CD4-positive, alpha-beta memory T cell (primary cell): ENCODE results near the gene EDN1. TPM values are rescaled to one million over a fixed set of nuclear protein-coding genes. Genes with fewer than 3 reads are reported as not detected.
A peak's percentile ranks its signal among the peaks of the same experiment; 100 is the strongest.
"Not testable (repeated sequence)": the region's sequence is repeated elsewhere in the genome, so short reads cannot be mapped to it uniquely, and the experiment has no call there.

ENCODE experiments used
- CTCF ChIA-PET: fragments of 350-600 bp; sonication (Branson Sonifier 250); formaldehyde crosslinking; loops from one replicate; lab custom pipeline; 2021; ENCODE audit warnings: inconsistent platforms; ENCODE audit not compliant: partially characterized antibody; lab: Charles Lee
- POLR2A ChIA-PET: fragments of 350-600 bp; sonication (Branson Sonifier 250); formaldehyde crosslinking; loops from one replicate; lab custom pipeline; 2021; ENCODE audit not compliant: partially characterized antibody; lab: Charles Lee
- DNase-seq, 5 donors: peaks; one replicate each; pipeline versions ENCODE4 v3.0.0 to v3.0.0-alpha.2; 2020 to 2022; ENCODE audit warnings: mixed read lengths in 1 of 5
- H3K27ac ChIP-seq: one replicate; pipeline ENCODE4 v1.7.0; 2013; ENCODE audit warnings: low read depth, low read length
- H3K27me3 ChIP-seq: 2 replicates; pipeline ENCODE4 v1.7.0; 2013; ENCODE audit warnings: mild to moderate bottlenecking, low read length, moderate library complexity; ENCODE audit not compliant: insufficient read depth
- H3K36me3 ChIP-seq: 2 replicates; pipeline ENCODE4 v1.7.0; 2013; ENCODE audit warnings: mild to moderate bottlenecking, low read length, moderate library complexity; ENCODE audit not compliant: insufficient read depth
- H3K4me1 ChIP-seq: 2 replicates; pipeline ENCODE4 v1.7.0; 2013; ENCODE audit warnings: mild to moderate bottlenecking, low read length, moderate library complexity; ENCODE audit not compliant: insufficient read depth
- H3K4me3 ChIP-seq, 2 donors: one replicate each; pipeline ENCODE4 v1.7.0; 2013; ENCODE audit warnings: low read length in 2 of 2, mild to moderate bottlenecking in 1 of 2
- H3K9me3 ChIP-seq, 2 donors: one replicate each; pipeline ENCODE4 v1.7.0; 2013; ENCODE audit warnings: low read length in 2 of 2, control low read depth in 1 of 2; ENCODE audit not compliant: control insufficient read depth in 1 of 2
- H3K27ac Mint-ChIP-seq, 7 donors: one replicate each; pipeline ENCODE4 v1.8.0; 2020 to 2021; ENCODE audit warnings: mixed read lengths in 7 of 7, mild to moderate bottlenecking in 6 of 7, inconsistent platforms in 3 of 7, moderate library complexity in 3 of 7
- H3K27me3 Mint-ChIP-seq, 2 donors: one replicate each; pipeline ENCODE4 v1.8.0; 2020 to 2021; ENCODE audit warnings: mixed read lengths in 2 of 2
- H3K36me3 Mint-ChIP-seq, 2 donors: one replicate each; pipeline ENCODE4 v1.8.0; 2020 to 2021; ENCODE audit warnings: mixed read lengths in 2 of 2, inconsistent platforms in 1 of 2, mild to moderate bottlenecking in 1 of 2
- H3K4me1 Mint-ChIP-seq, 4 donors: one replicate each; pipeline ENCODE4 v1.8.0; 2020 to 2021; ENCODE audit warnings: mixed read lengths in 4 of 4, mild to moderate bottlenecking in 1 of 4
- H3K4me3 Mint-ChIP-seq, 8 donors: one replicate each; pipeline ENCODE4 v1.8.0; 2020 to 2021; ENCODE audit warnings: mixed read lengths in 8 of 8, mild to moderate bottlenecking in 7 of 8, moderate library complexity in 6 of 8, inconsistent platforms in 3 of 8
- H3K9me3 Mint-ChIP-seq, 8 donors: one replicate each; pipeline ENCODE4 v1.8.0; 2020 to 2021; ENCODE audit warnings: mixed read lengths in 8 of 8, mild to moderate bottlenecking in 5 of 8, inconsistent platforms in 3 of 8, moderate library complexity in 1 of 8
- intact Hi-C: fragments of 100-400 bp; cut with micrococcal nuclease; formaldehyde crosslinking; loops from one replicate; pipeline ENCODE4 v1.15.1; 2023
- polyA plus RNA-seq, 2 donors: library from polyadenylated mRNA; unstranded; fragments of 300-500 nt; fragmentation: Illumina TruSeq; gene quantifications; one replicate each; pipeline ENCODE4 v1.2.3, GENCODE V29; 2021
- total RNA-seq, 2 experiments: library from RNA; stranded (reverse); gene quantifications; one replicate each; pipeline ENCODE4 v1.2.3, GENCODE V29; 2021

The EDN1 gene
- total and polyA plus RNA-seq, 4 experiments from 2014 or later: 0.15 to 0.28 TPM; not detected in 2

- Histone ChIP-seq H3K27me3 (no peaks in the 10 kb centered on the region), H3K4me3 (no peak overlapping the region), H3K9me3 (no peaks in the 10 kb centered on the region), H3K36me3 (no peaks in the 10 kb centered on the region), H3K27ac (no peak overlapping the region), H3K4me1 (no peaks in the 10 kb centered on the region)
- ChIA-PET POLR2A (no interaction called here), CTCF (no interaction called here)
- no peak overlapping the region for H3K4me3 Mint-ChIP-seq
- peaks cover 20 to 21% of the 10 kb centered on the region in 2 donors for H3K27me3 Mint-ChIP-seq
- intact Hi-C loops: no loop called here
- peaks cover 0 to 2% (median 0%) of the 10 kb centered on the region in 8 donors for H3K9me3 Mint-ChIP-seq
- no peak overlapping the region for H3K27ac Mint-ChIP-seq
- DNase-seq: no peak
- H3K4me1 Mint-ChIP-seq: no peaks in the 10 kb centered on the region
- no peaks in the 10 kb centered on the region for H3K36me3 Mint-ChIP-seq
Measured at GRCh38 chr6:12325872-12326271, 35.7 kb downstream of the EDN1 start.

DNA sequence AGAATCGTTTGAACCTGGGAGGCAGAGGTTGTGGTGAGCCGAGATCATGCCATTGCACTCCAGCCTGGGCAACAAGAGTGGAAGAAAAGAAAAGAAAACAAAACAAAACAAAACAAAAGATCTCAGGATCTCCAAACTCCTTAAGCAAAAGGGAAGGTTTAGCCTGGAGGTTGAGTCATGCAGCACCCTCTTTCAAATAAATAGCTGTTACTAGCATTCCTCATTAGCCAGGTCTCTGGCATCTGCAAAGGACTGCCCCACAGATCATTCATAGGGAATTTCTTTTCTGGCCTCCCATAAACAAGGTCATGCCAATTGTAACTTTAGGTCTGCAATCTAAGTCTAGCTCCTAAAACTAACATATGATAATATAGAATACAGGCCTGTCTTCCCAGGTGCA is 37.2 kb downstream of the EDN1 start:
- Mint-ChIP-seq H3K9me3 (peaks cover 0 to 2% (median 0%) of the 10 kb centered on the region in 8 donors), H3K4me3 (no peak overlapping the region), H3K27ac (no peak overlapping the region), H3K36me3 (no peaks in the 10 kb centered on the region), H3K27me3 (peaks cover 14% of the 10 kb centered on the region in 2 donors), H3K4me1 (no peaks in the 10 kb centered on the region)
- intact Hi-C loops: no loop called here
- POLR2A ChIA-PET: no interaction called here
- Histone ChIP-seq H3K4me1 (no peaks in the 10 kb centered on the region), H3K4me3 (no peak overlapping the region), H3K27me3 (no peaks in the 10 kb centered on the region), H3K9me3 (no peaks in the 10 kb centered on the region), H3K27ac (no peak overlapping the region), H3K36me3 (no peaks in the 10 kb centered on the region)
- DNase-seq: no peak
- CTCF ChIA-PET: no interaction called here

GRCh38 chr6:12327988-12328387 is 37.8 kb downstream of the EDN1 start:
- H3K9me3 ChIP-seq: no peaks in the 10 kb centered on the region
- ChIA-PET POLR2A (no interaction called here), CTCF (no interaction called here)
- Mint-ChIP-seq H3K4me3 (no peak overlapping the region), H3K4me1 (peaks cover 0 to 1% (median 0%) of the 10 kb centered on the region in 4 donors), H3K36me3 (no peaks in the 10 kb centered on the region), H3K9me3 (peaks cover 0 to 2% (median 0%) of the 10 kb centered on the region in 8 donors), H3K27ac (no peak overlapping the region), H3K27me3 (peaks cover 13% of the 10 kb centered on the region in 2 donors)
- intact Hi-C loops: no loop called here
- no peaks in the 10 kb centered on the region for H3K36me3 ChIP-seq
- no peaks in the 10 kb centered on the region for H3K4me1 ChIP-seq
- no peak overlapping the region for H3K27ac ChIP-seq
- no peak overlapping the region for H3K4me3 ChIP-seq
- DNase-seq: no peak
- no peaks in the 10 kb centered on the region for H3K27me3 ChIP-seq

DNA sequence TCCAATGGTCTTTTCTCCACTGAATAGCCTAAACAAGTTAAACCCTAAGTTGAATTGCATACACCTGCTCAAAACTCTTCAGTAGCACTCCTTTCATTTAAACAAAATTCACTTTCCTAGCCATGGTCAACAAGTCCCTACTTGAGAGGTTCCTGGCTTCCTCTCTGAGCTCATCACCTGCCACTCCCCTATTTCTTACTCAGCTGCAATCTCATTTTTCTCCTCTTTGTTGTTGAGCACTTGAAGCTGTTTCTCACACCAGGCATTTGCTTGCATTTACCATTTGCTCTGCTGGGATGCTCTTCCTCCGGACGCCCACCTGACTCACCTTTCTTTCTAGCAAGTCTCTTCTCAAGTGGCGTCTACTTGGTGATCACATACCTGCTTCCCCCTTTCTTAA is 38.5 kb downstream of the EDN1 start:
- ChIA-PET CTCF (no interaction called here), POLR2A (no interaction called here)
- peaks cover 0 to 1% (median 0%) of the 10 kb centered on the region in 4 donors for H3K4me1 Mint-ChIP-seq
- Histone ChIP-seq H3K4me1 (no peaks in the 10 kb centered on the region), H3K27me3 (no peaks in the 10 kb centered on the region), H3K36me3 (no peaks in the 10 kb centered on the region), H3K27ac (no peak overlapping the region), H3K4me3 (no peak overlapping the region), H3K9me3 (no peaks in the 10 kb centered on the region)
- peaks cover 0 to 2% (median 0%) of the 10 kb centered on the region in 8 donors for H3K9me3 Mint-ChIP-seq
- H3K27ac Mint-ChIP-seq: no peak overlapping the region
- intact Hi-C loops: no loop called here
- DNase-seq: no peak
- H3K27me3 Mint-ChIP-seq: peaks cover 13% of the 10 kb centered on the region in 2 donors
- no peak overlapping the region for H3K4me3 Mint-ChIP-seq
- no peaks in the 10 kb centered on the region for H3K36me3 Mint-ChIP-seq

DNA sequence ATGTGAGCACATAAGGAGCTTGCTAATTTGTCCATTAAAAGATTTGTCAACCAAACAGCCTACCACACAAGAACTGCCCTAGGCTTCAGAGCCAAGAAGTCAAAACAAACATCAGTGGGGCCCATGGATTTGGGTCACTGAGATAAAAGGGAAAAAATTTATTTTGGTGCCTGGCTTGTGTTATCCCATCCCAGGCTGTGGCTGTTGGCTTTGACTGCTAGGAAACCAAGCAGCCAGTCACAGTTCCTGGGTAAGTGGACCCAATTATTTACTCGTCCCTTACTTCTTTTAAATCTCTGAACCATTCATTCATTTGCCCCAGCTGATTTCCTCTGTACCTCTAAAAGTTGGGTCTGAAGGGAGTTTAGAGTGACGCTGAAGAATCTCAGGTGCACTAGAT is 41.3 kb downstream of the EDN1 start:
- Mint-ChIP-seq H3K4me1 (peaks cover 0 to 2% (median 0%) of the 10 kb centered on the region in 4 donors), H3K4me3 (no peak overlapping the region), H3K27ac (peak overlapping the region in 1 of 7 donors; percentile 49), H3K27me3 (peaks cover 7 to 8% of the 10 kb centered on the region in 2 donors), H3K36me3 (no peaks in the 10 kb centered on the region), H3K9me3 (peaks cover 0 to 2% (median 0%) of the 10 kb centered on the region in 8 donors)
- no peak overlapping the region for H3K4me3 ChIP-seq
- H3K4me1 ChIP-seq: no peaks in the 10 kb centered on the region
- POLR2A ChIA-PET: no interaction called here
- CTCF ChIA-PET: no interaction called here
- no peaks in the 10 kb centered on the region for H3K9me3 ChIP-seq
- no peak for DNase-seq
- intact Hi-C loops: no loop called here
- H3K27ac ChIP-seq: no peak overlapping the region
- no peaks in the 10 kb centered on the region for H3K36me3 ChIP-seq
- H3K27me3 ChIP-seq: no peaks in the 10 kb centered on the region

DNA sequence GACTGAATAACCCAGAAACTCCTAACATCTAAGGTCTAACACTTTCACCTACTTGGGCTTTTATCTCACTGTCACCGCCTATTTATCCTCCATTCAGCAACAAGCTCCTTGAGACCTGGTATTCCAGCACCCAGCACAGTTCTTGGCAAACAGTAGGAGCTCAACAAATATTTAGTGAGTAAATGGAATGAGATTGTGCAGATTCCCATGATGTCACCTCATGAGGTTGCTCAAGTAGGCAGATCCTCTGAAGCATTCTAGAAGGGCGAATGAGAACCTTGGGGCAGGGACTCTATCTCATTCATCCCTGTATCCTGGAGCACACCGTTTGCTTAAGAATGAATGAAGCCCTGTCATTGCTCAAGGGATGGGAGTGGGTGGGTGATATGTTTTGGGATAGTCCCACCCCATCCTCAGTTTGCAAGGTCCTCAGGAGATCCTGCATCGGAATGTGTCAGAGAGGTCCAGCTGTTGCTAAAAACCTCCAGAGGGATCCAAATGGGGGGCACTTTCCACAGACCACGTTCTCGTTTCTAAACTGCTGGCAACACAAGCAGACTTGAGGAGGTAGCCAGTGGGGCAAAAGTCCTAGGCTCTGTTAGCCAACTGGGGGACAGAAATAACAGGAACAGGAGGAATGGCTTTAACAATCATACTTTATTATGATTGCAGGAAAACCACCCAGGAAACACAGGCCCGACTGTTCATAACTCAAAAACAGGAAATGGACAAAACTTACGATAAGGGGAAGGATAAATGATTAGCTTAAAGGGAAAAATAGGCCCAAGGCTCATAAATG is 42.0 kb downstream of the EDN1 start:
- intact Hi-C loops: no loop called here
- H3K9me3 Mint-ChIP-seq: peaks cover 0 to 2% (median 0%) of the 10 kb centered on the region in 8 donors
- no peaks in the 10 kb centered on the region for H3K36me3 ChIP-seq
- H3K4me3 ChIP-seq: no peak overlapping the region
- H3K27me3 Mint-ChIP-seq: peaks cover 4 to 8% of the 10 kb centered on the region in 2 donors
- H3K4me3 Mint-ChIP-seq: no peak overlapping the region
- H3K27me3 ChIP-seq: no peaks in the 10 kb centered on the region
- ChIA-PET POLR2A (no interaction called here), CTCF (no interaction called here)
- H3K27ac Mint-ChIP-seq: no peak overlapping the region
- H3K36me3 Mint-ChIP-seq: no peaks in the 10 kb centered on the region
- H3K9me3 ChIP-seq: no peaks in the 10 kb centered on the region
- no peaks in the 10 kb centered on the region for H3K4me1 ChIP-seq
- peaks cover 0 to 2% (median 0%) of the 10 kb centered on the region in 4 donors for H3K4me1 Mint-ChIP-seq
- DNase-seq: no peak
- no peak overlapping the region for H3K27ac ChIP-seq

DNA sequence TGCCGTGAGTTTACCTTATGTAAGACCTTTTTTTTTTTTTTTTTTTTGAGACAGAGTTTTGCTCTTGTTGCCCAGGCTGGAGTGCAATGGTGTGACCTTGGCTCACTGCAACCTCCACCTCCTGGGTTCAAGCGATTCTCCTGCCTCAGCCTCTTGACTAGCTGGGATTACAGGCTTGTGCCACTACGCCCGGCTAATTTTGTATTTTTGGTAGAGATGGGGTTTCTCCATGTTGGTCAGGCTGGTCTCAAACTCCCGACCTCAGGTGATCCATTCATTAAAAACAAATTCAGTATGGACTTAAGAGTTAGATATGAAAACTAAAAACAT is 42.6 kb downstream of the EDN1 start:
- DNase-seq, H3K27me3 ChIP-seq, intact Hi-C loops, H3K27ac Mint-ChIP-seq, POLR2A ChIA-PET, H3K4me3 ChIP-seq, H3K9me3 Mint-ChIP-seq, CTCF ChIA-PET, H3K36me3 ChIP-seq, H3K4me1 Mint-ChIP-seq, H3K4me1 ChIP-seq, H3K4me3 Mint-ChIP-seq, H3K36me3 Mint-ChIP-seq, H3K27ac ChIP-seq, H3K9me3 ChIP-seq, H3K27me3 Mint-ChIP-seq: not testable (repeated sequence)
